H9 (cell line): ENCODE measurements around the gene ZBTB16. TPM values are rescaled to one million over a fixed set of nuclear protein-coding genes. Genes with fewer than 3 reads are reported as not detected.

ENCODE experiments used
- DNase-seq: peaks from one replicate; pipeline ENCODE4 v3.0.0-alpha.2; 2017
- H2AFZ ChIP-seq: one replicate; pipeline ENCODE4 v1.6.1; 2013; ENCODE audit warnings: mild to moderate bottlenecking, low read length, control low read depth, moderate library complexity
- H2AK5ac ChIP-seq: 2 replicates; pipeline ENCODE4 v1.6.1; 2013; ENCODE audit warnings: low read length, control low read depth, mixed read lengths; ENCODE audit not compliant: insufficient read length
- H2BK120ac ChIP-seq: one replicate; pipeline ENCODE4 v1.6.1; 2013; ENCODE audit warnings: low read depth, mild to moderate bottlenecking, low read length, control low read depth, inconsistent platforms; ENCODE audit not compliant: poor library complexity, severe bottlenecking
- H2BK12ac ChIP-seq: 2 replicates; pipeline ENCODE4 v1.6.1; 2013; ENCODE audit warnings: low read length, control low read depth, mixed read lengths, low read depth; ENCODE audit not compliant: insufficient read length
- H2BK15ac ChIP-seq: 2 replicates; pipeline ENCODE4 v1.6.1; 2013; ENCODE audit warnings: low read depth, low read length, control low read depth
- H2BK20ac ChIP-seq: one replicate; pipeline ENCODE4 v1.6.1; 2013; ENCODE audit warnings: low read depth, mild to moderate bottlenecking, low read length, control low read depth, inconsistent platforms; ENCODE audit not compliant: poor library complexity, severe bottlenecking
- H2BK5ac ChIP-seq: 2 replicates; pipeline ENCODE4 v1.6.1; 2013; ENCODE audit warnings: low read length, control low read depth, mixed read lengths; ENCODE audit not compliant: insufficient read length
- H3K14ac ChIP-seq: 2 replicates; pipeline ENCODE4 v1.6.1; 2013; ENCODE audit warnings: low read length, control low read depth; ENCODE audit not compliant: insufficient read depth
- H3K18ac ChIP-seq: 2 replicates; pipeline ENCODE4 v1.6.1; 2013; ENCODE audit warnings: low read depth, mild to moderate bottlenecking, mixed read lengths, low read length, control low read depth; ENCODE audit not compliant: insufficient read length
- H3K23ac ChIP-seq: 2 replicates; pipeline ENCODE4 v1.6.1; 2013; ENCODE audit warnings: low read length, control low read depth, mixed read lengths, low read depth; ENCODE audit not compliant: insufficient read length
- H3K23me2 ChIP-seq: 2 replicates; pipeline ENCODE4 v1.6.1; 2013; ENCODE audit warnings: low read depth, mild to moderate bottlenecking, mixed read lengths, low read length, control low read depth; ENCODE audit not compliant: insufficient read length, poor library complexity, severe bottlenecking
- H3K27ac ChIP-seq: 2 replicates; pipeline ENCODE4 v1.5.1; 2013; ENCODE audit warnings: low read length, control low read depth, mixed read lengths, low read depth; ENCODE audit not compliant: insufficient read length
- H3K27me3 ChIP-seq: 2 replicates; pipeline ENCODE4 v1.6.1; 2013; ENCODE audit warnings: low read length, control low read depth, inconsistent platforms; ENCODE audit not compliant: insufficient read depth
- H3K4ac ChIP-seq: 2 replicates; pipeline ENCODE4 v1.6.1; 2013; ENCODE audit warnings: low read depth, mild to moderate bottlenecking, control low read depth, inconsistent platforms, low read length, moderate library complexity
- H3K4me1 ChIP-seq: 2 replicates; pipeline ENCODE4 v1.6.1; 2013; ENCODE audit warnings: low read length, control low read depth, inconsistent platforms; ENCODE audit not compliant: insufficient read depth
- H3K4me2 ChIP-seq: 2 replicates; pipeline ENCODE4 v1.6.1; 2013; ENCODE audit warnings: low read length, control low read depth, mixed read lengths; ENCODE audit not compliant: insufficient read length, insufficient read depth
- H3K56ac ChIP-seq: 2 replicates; pipeline ENCODE4 v1.6.1; 2013; ENCODE audit warnings: low read depth, mild to moderate bottlenecking, mixed read lengths, low read length, control low read depth; ENCODE audit not compliant: insufficient read length
- H3K79me1 ChIP-seq: 2 replicates; pipeline ENCODE4 v1.6.1; 2013; ENCODE audit warnings: low read depth, mild to moderate bottlenecking, moderate library complexity, low read length, control low read depth, inconsistent platforms; ENCODE audit not compliant: insufficient read depth, poor library complexity, severe bottlenecking
- H3K79me2 ChIP-seq: 2 replicates; pipeline ENCODE4 v1.6.1; 2013; ENCODE audit warnings: low read length, control low read depth, inconsistent platforms; ENCODE audit not compliant: insufficient read depth
- H3K9ac ChIP-seq: 2 replicates; pipeline ENCODE4 v1.6.1; 2013; ENCODE audit warnings: low read length, control low read depth, mixed read lengths; ENCODE audit not compliant: insufficient read length; ENCODE audit errors: extremely low read depth
- H3K9me3 ChIP-seq: one replicate; pipeline ENCODE4 v1.6.1; 2013; ENCODE audit warnings: low read depth, low read length, inconsistent platforms; ENCODE audit not compliant: control insufficient read depth
- H3T11ph ChIP-seq: one replicate; pipeline ENCODE4 v1.6.1; 2013; ENCODE audit warnings: mild to moderate bottlenecking, low read length, control low read depth, inconsistent platforms
- H4K20me1 ChIP-seq: one replicate; pipeline ENCODE4 v1.6.1; 2013; ENCODE audit not compliant: control insufficient read depth, insufficient read length, insufficient read depth
- H4K5ac ChIP-seq: 2 replicates; pipeline ENCODE4 v1.6.1; 2013; ENCODE audit warnings: low read depth, mild to moderate bottlenecking, mixed read lengths, low read length, control low read depth; ENCODE audit not compliant: insufficient read length
- H4K8ac ChIP-seq: replicated peaks from 2 replicates; pipeline ENCODE4 v1.6.1; 2013; ENCODE audit warnings: low read length, control low read depth, mixed read lengths, low read depth; ENCODE audit not compliant: insufficient read length
- H4K91ac ChIP-seq: 2 replicates; pipeline ENCODE4 v1.6.1; 2013; ENCODE audit warnings: low read depth, mild to moderate bottlenecking, moderate library complexity, mixed read lengths, low read length, control low read depth; ENCODE audit not compliant: insufficient read length
- H3K27ac Mint-ChIP-seq, 3 experiments: 2 replicates in 2 of 3; 3 replicates in 1 of 3; pipeline ENCODE4 v1.8.0; 2020 to 2021; ENCODE audit warnings: mixed read lengths in 3 of 3, mild to moderate bottlenecking in 1 of 3, moderate library complexity in 1 of 3
- H3K27me3 Mint-ChIP-seq: 2 replicates; pipeline ENCODE4 v1.8.0; 2021; ENCODE audit warnings: low read depth, mild to moderate bottlenecking, moderate library complexity, mixed read lengths
- H3K36me3 Mint-ChIP-seq, 3 experiments: 2 replicates in 2 of 3; 3 replicates in 1 of 3; pipeline ENCODE4 v1.8.0; 2020 to 2021; ENCODE audit warnings: low read depth in 3 of 3, mixed read lengths in 3 of 3; ENCODE audit not compliant: insufficient read depth in 1 of 3
- H3K4me1 Mint-ChIP-seq, 2 experiments: 2 replicates each; pipeline ENCODE4 v1.8.0; 2020; ENCODE audit warnings: mixed read lengths in 2 of 2
- H3K4me3 Mint-ChIP-seq, 2 experiments: 2 replicates in 1 of 2; 3 replicates in 1 of 2; pipeline ENCODE4 v1.8.0; 2020 to 2021; ENCODE audit warnings: mild to moderate bottlenecking in 2 of 2, mixed read lengths in 2 of 2, moderate library complexity in 1 of 2
- H3K9me3 Mint-ChIP-seq, 2 experiments: 2 replicates in 1 of 2; 3 replicates in 1 of 2; pipeline ENCODE4 v1.8.0; 2020; ENCODE audit warnings: mild to moderate bottlenecking in 2 of 2, mixed read lengths in 2 of 2, moderate library complexity in 1 of 2
- CTCF ChIP-seq: fragments of 200-600 bp; sonication (generic); conservative IDR thresholded peaks from 3 replicates; pipeline ENCODE4 v1.8.0; 2021; ENCODE audit warnings: antibody characterized with exemption, mild to moderate bottlenecking
- WGBS: extraction: QIAGEN DNeasy Blood & Tissue Kit; methylation state at CpG from one replicate; pipeline ENCODE4 v1.1.7; 2013; ENCODE audit warnings: missing lambda C conversion rate, low lambda C conversion rate, mixed read lengths; ENCODE audit not compliant: insufficient read length; ENCODE audit errors: extremely low coverage; 5-methylcytosine and 5-hydroxymethylcytosine counted together
- total RNA-seq: library from RNA; stranded (reverse); gene quantifications from 2 replicates; pipeline ENCODE4 v1.2.1, GENCODE V29; 2021

ZBTB16 gene
- total RNA-seq, 1 experiment from 2014 or later: not detected

GRCh38 chr11:114130115-114130576 is 70.6 kb downstream of the ZBTB16 start:
- no peak overlapping the region for H4K8ac ChIP-seq
- H3K18ac ChIP-seq: no peak overlapping the region
- H2BK120ac ChIP-seq: no peak overlapping the region
- Mint-ChIP-seq H3K9me3 (no peaks in the 10 kb centered on the region), H3K27ac (no peak overlapping the region), H3K4me1 (no peaks in the 10 kb centered on the region; a peak in 2 of 4 replicates), H3K4me3 (no peak overlapping the region), H3K27me3 (peaks cover 36% of the 10 kb centered on the region), H3K36me3 (no peaks in the 10 kb centered on the region)
- H3K9me3 ChIP-seq: no peaks in the 10 kb centered on the region
- no peak overlapping the region for H2BK20ac ChIP-seq
- H3K27me3 ChIP-seq: no peaks in the 10 kb centered on the region
- H2BK15ac ChIP-seq: no peak overlapping the region
- no peak for TF ChIP-seq CTCF
- H2BK12ac ChIP-seq: no peak overlapping the region
- no peak overlapping the region for H3K14ac ChIP-seq
- H4K91ac ChIP-seq: no peak overlapping the region
- no peak overlapping the region for H2AK5ac ChIP-seq
- WGBS: no CpG with 5 or more reads among the region's 6 CpGs
- no peak overlapping the region for H3K56ac ChIP-seq
- H4K5ac ChIP-seq: no peak overlapping the region
- H3K23me2 ChIP-seq: no peaks in the 10 kb centered on the region
- H2AFZ ChIP-seq: no peak overlapping the region
- no peaks in the 10 kb centered on the region for H3K79me1 ChIP-seq
- DNase-seq: no peak
- no peak overlapping the region for H3K27ac ChIP-seq
- H3K4me1 ChIP-seq: no peaks in the 10 kb centered on the region
- no peaks in the 10 kb centered on the region for H4K20me1 ChIP-seq
- H3K4ac ChIP-seq: no peak overlapping the region
- H3K79me2 ChIP-seq: no peaks in the 10 kb centered on the region
- H3T11ph ChIP-seq: no peak overlapping the region
- H3K23ac ChIP-seq: no peak overlapping the region
- H2BK5ac ChIP-seq: no peak overlapping the region
- no peak overlapping the region for H3K4me2 ChIP-seq
- H3K9ac ChIP-seq: no peak overlapping the region
